ENCODE data around the gene ERMAP.
A peak's percentile ranks its signal among the peaks of the same experiment; 100 is the strongest.
"Not testable (repeated sequence)": the region's sequence is repeated elsewhere in the genome, so short reads cannot be mapped to it uniquely, and the experiment has no call there.

Gene ERMAP

GRCh38 chr1:42807056-42807668 is 9.8 kb upstream of the ERMAP start:
- DNase-seq: no peak

GRCh38 chr1:42814815-42815214 is 2.1 kb upstream of the ERMAP start:
- DNase-seq: not testable (repeated sequence)

GRCh38 chr1:42815941-42816584 is 859 bp upstream of the ERMAP start:
- DNase-seq: peak; percentile 31

- DNase-seq: no peak
These were observed 482 bp downstream of the ERMAP start for GRCh38 chr1:42817440-42817767.

GRCh38 chr1:42817976-42818375 is 1.1 kb downstream of the ERMAP start:
- no peak for DNase-seq

GRCh38 chr1:42820813-42821212 is 3.9 kb downstream of the ERMAP start:
- no peak for DNase-seq

- DNase-seq: no peak
These were observed 4.8 kb downstream of the ERMAP start for GRCh38 chr1:42821690-42822089.

GRCh38 chr1:42822800-42823392 is 6.0 kb downstream of the ERMAP start:
- DNase-seq: peak; percentile 66

GRCh38 chr1:42824481-42825035 is 7.6 kb downstream of the ERMAP start:
- no peak for DNase-seq

- peak; percentile 97 for DNase-seq
These were observed 8.3 kb downstream of the ERMAP start for GRCh38 chr1:42825036-42825851.

GRCh38 chr1:42830631-42831030 is 13.7 kb downstream of the ERMAP start:
- DNase-seq: no peak

GRCh38 chr1:42831273-42831672 is 14.4 kb downstream of the ERMAP start:
- DNase-seq: peak; percentile 34

- DNase-seq: no peak
These were observed 15.8 kb downstream of the ERMAP start for GRCh38 chr1:42832641-42833240.

GRCh38 chr1:42833981-42834380 is 17.1 kb downstream of the ERMAP start:
- DNase-seq: no peak

- DNase-seq: no peak
These were observed 17.9 kb downstream of the ERMAP start for GRCh38 chr1:42834803-42835202.

GRCh38 chr1:42835422-42835821 is 18.5 kb downstream of the ERMAP start:
- no peak for DNase-seq

GRCh38 chr1:42837709-42838108 is 20.8 kb downstream of the ERMAP start:
- no peak for DNase-seq

GRCh38 chr1:42838482-42839190 is 21.7 kb downstream of the ERMAP start:
- no peak for DNase-seq

- DNase-seq: no peak
These were observed 24.1 kb downstream of the ERMAP start for GRCh38 chr1:42841010-42841409.

- DNase-seq: no peak
These were observed 24.7 kb downstream of the ERMAP start for GRCh38 chr1:42841440-42842147.

- peak; percentile 28 for DNase-seq
These were observed 27.7 kb downstream of the ERMAP start for GRCh38 chr1:42844592-42845140.
